ENCODE measurements around the gene EFR3B.

- no peak for TF ChIP-seq NFKB2 (CRISPR knock-in tag; IDR thresholded peaks at IDR 0.05; ENCODE audit: borderline replicate concordance)
- TF ChIP-seq CHD2 (IDR thresholded peaks at IDR 0.05; ENCODE audit: low read depth, low read length): no peak
- TF ChIP-seq TCF7L2 (IDR thresholded peaks at IDR 0.05; ENCODE audit: low read depth, low read length): no peak
- TF ChIP-seq, protein P1, sequence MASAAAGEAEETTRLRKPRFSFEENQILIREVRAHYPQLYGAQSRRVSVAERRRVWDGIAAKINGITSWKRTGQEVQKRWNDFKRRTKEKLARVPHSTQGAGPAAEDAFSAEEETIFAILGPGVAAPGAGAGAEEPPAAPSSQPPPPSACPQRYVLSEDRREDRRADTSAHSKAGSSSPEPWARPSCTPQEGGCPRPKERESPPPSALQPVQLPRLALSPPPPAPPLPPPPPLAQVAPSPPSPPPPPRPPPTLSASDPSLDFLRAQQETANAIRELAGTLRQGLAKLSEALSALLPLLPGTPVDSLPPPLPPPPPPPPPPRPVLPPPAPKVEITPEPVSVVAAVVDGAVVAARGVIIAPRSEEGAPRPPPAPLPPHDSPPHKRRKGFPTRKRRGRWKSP (CRISPR knock-in tag; IDR thresholded peaks at IDR 0.05): no peak
- TF ChIP-seq FOXM1 (CRISPR knock-in tag; IDR thresholded peaks at IDR 0.05): no peak
- TF ChIP-seq, protein P2, sequence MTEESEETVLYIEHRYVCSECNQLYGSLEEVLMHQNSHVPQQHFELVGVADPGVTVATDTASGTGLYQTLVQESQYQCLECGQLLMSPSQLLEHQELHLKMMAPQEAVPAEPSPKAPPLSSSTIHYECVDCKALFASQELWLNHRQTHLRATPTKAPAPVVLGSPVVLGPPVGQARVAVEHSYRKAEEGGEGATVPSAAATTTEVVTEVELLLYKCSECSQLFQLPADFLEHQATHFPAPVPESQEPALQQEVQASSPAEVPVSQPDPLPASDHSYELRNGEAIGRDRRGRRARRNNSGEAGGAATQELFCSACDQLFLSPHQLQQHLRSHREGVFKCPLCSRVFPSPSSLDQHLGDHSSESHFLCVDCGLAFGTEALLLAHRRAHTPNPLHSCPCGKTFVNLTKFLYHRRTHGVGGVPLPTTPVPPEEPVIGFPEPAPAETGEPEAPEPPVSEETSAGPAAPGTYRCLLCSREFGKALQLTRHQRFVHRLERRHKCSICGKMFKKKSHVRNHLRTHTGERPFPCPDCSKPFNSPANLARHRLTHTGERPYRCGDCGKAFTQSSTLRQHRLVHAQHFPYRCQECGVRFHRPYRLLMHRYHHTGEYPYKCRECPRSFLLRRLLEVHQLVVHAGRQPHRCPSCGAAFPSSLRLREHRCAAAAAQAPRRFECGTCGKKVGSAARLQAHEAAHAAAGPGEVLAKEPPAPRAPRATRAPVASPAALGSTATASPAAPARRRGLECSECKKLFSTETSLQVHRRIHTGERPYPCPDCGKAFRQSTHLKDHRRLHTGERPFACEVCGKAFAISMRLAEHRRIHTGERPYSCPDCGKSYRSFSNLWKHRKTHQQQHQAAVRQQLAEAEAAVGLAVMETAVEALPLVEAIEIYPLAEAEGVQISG (CRISPR knock-in tag; IDR thresholded peaks at IDR 0.05): no peak
- TF ChIP-seq RNF2 (conservative IDR thresholded peaks at IDR 0.05; ENCODE audit: low read depth): no peak
- TF ChIP-seq, protein P3, sequence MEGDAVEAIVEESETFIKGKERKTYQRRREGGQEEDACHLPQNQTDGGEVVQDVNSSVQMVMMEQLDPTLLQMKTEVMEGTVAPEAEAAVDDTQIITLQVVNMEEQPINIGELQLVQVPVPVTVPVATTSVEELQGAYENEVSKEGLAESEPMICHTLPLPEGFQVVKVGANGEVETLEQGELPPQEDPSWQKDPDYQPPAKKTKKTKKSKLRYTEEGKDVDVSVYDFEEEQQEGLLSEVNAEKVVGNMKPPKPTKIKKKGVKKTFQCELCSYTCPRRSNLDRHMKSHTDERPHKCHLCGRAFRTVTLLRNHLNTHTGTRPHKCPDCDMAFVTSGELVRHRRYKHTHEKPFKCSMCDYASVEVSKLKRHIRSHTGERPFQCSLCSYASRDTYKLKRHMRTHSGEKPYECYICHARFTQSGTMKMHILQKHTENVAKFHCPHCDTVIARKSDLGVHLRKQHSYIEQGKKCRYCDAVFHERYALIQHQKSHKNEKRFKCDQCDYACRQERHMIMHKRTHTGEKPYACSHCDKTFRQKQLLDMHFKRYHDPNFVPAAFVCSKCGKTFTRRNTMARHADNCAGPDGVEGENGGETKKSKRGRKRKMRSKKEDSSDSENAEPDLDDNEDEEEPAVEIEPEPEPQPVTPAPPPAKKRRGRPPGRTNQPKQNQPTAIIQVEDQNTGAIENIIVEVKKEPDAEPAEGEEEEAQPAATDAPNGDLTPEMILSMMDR (CRISPR knock-in tag; IDR thresholded peaks at IDR 0.05): no peak
- TF ChIP-seq NR2F2 (IDR thresholded peaks at IDR 0.05; ENCODE audit: borderline replicate concordance, low read depth): no peak
- no peak for TF ChIP-seq MAF1 (CRISPR knock-in tag; IDR thresholded peaks at IDR 0.05; ENCODE audit: borderline replicate concordance)
- TF ChIP-seq STAT5B (CRISPR knock-in tag; IDR thresholded peaks at IDR 0.05): no peak
- no peak for TF ChIP-seq NCOA2 (CRISPR knock-in tag; IDR thresholded peaks at IDR 0.05)
Observed at GRCh38 chr2:25043241-25043867, 1.5 kb downstream of the EFR3B start.
